NCI-H1436 treated with DMSO at 0.1 percent for 48 hours (cell line): Measurements from ENCODE around the gene SULT4A1.

Experiments used
- DNase-seq: peaks from one replicate; lab custom pipeline; 2025; lab: John Stamatoyannopoulos, UW

The SULT4A1 gene

GRCh38 chr22:43802897-43803495, 59.3 kb downstream of the SULT4A1 start:
- DNase-seq = no peak

DNA sequence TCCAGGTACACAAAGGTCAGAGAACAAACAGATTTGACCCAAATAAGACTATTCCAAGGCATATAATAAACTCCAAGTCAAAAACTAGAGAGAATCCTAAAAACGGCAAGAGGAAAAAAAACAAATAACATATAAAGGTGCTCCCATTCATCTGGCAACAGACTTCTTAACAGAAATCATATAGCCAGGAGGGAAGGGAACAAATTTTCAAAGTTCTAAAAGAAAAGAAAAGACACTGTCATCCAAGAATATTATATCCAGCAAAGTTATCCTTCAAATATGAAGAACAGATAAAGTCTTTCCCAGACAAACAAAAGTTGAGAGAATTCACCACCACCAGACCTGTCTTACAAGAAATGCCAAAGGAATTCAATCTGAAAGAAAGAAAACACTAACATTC, 61.3 kb downstream of the SULT4A1 start:
- DNase-seq = no peak

DNA sequence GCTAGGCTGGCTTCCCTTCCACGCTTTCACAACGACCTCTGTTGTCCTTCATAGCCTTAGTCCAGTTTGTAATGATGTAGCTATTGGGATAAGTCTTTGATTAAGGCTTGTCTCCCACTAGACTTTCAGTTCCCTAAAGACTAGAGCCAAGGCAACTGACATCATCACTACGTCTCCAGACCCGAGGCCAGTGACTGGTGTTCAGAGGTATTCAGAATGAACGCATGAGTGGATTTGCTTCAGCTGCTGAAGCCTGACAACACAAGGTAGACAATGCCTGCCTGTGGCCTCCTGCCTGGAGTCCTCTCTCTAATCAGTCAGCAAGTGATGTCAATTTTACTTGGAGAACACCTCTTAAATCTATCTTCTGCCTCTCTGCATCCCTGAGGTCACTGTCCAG, 63.8 kb downstream of the SULT4A1 start:
- DNase-seq = no peak

GRCh38 chr22:43796567-43796966, 65.7 kb downstream of the SULT4A1 start:
- DNase-seq = no peak

- no peak for DNase-seq
Measured at GRCh38 chr22:43795320-43795719, 67.0 kb downstream of the SULT4A1 start.

DNA sequence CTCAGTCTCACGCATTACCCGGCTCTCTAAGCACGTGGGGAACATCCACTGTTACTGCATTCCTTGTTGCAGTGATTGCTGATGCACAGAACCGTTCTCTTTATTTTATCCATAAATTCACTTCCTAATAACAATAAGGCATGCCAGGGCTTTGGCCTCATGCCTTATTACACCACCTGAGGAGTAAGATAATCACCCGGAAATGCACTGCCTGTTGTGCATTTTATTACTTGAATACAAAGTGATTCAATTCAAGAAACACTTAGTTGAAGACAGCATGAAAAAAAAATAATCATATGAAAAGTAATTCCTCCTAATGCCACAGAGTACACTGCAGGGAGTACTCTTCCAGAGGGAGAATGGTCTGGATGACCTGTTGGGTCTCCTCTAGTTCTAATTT, 69.4 kb downstream of the SULT4A1 start:
- DNase-seq = no peak

DNA sequence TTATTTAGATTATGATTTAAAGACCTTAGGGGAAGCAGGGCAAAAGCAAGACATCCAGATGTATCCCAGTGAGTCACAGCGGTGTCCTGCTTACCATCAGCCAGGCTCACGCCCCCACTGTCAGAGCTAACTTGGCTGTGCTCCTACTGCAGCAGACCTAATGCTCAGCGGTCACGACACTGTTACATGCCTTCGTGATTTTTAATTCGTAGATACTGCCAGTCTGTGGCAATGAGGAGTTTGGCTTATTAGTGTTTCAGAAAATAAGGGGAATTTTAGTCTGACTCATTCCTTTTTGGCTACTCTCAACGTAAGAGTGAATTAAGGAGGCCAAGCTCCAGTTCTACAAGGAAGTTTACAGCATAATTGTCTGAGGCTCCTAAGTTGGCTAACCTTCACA, 72.9 kb downstream of the SULT4A1 start:
- DNase-seq = no peak

DNA sequence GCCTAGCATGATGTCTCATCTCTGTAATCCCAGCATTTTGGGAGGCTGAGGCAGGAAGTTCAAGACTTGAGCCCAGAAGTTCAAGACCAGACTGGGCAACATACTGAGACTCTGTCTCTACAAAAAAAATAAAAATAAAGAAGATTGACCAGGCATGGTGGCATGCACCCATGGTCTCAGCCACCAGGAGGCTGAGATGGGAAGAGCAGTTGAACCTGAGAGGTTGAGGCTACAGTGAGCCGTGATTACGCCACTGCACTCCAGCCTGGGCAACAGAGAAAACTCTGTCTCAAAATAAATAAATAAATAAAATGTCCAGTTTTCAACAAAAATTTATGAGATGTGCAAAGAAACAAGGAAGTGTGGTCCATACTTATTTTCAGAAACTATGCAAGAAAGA, 78.5 kb downstream of the SULT4A1 start:
- no peak for DNase-seq

DNA sequence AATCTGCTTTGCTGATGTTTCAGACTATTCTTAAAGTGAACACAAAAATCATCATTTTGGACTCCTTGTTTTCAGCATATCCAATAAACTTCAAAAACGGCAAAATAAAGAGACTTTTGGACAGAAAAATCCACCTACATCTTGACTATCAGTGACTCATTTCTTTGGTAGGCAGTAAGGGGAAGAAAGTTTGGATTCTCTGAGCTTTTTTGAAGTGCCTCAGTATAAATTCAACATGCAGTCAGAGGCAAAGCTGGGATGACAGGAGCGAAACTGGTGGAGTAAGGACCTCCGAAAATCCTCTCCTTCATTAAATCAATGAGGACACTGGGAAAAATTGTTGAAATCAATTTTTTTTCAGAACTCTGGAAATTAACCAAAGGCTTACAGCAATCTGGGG, 79.9 kb downstream of the SULT4A1 start:
- DNase-seq = no peak

- no peak for DNase-seq
Measured at GRCh38 chr22:43777286-43777685, 85.0 kb downstream of the SULT4A1 start.

- no peak for DNase-seq
Measured at GRCh38 chr22:43776081-43776670, 86.1 kb downstream of the SULT4A1 start.
